ENCODE data around the gene DDX51.
A peak's percentile ranks its signal among the peaks of the same experiment; 100 is the strongest.

Gene DDX51

DNA sequence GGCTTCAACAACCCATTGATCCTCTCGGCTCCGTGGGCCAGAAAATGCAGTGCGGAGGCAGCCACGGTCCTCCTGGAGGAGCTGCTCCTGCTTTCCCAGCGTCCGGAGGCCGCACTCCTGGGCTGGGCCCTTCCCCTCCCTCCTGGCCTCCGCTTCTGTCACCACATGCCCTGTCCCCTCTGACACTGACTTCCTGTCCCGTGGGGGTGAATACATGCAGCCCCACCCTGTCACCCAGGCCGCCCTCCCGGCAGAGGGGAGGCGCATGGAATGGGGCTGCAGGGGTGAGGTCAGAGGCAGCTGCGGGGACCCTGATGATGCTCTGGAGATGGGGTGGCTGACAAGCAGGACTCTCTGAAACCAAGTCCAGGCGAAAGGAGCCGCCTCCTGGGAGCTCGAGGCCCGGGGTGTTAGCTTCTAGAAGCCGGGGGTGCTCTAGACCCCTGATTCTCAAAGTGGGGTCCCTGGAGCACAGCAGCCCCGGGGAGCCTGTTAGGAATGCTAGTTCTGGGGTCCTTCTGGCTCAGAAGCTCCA is 32.3 kb upstream of the DDX51 start:
- H3K4me3 ChIP-seq (ENCODE audit: low read depth, low read length): no peak overlapping the region

DNA sequence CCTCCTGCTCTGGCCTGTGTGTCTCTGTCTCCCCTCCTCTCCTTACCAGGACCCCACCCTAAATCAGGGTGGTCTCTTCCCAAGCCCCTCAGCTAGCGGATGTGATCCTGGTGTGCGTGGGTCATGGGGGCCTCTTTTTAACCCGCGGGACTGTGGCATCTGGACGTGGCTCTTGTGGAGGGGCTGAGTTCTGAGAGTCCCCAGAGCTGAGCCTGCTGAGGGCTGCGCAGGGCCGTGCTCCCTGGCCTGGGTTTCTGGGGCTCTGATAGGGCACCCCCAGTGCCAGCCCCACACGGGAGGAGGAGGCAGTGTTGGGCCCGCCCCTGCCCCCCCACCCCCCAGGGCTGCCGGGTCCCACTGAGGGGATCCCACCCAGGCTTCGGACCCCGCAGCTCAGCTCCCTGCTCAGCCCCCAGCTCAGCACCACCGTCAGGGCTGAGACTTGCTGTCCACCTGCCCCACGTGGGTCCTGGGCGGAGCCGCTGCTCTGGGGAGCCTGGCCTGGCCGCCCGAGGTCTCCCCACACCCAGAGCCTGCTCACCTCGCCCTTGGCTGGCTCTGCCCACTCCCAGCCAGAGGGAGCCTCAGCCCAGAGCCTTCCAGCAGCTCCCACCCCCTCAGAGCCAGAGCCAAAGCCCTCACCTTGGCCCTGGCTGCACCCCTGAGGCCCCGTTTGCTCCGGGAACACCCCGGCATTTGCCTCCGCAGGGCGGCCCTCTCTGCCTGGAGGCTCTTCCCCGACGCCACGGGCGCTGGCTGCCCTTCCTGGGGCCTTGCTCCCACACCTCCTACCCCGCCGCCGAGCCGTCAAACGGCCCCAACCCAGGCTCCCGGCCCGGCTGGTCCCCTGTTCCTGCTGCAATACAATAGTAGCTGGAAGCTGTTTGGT is 31.6 kb upstream of the DDX51 start:
- Histone ChIP-seq H3K27ac (no peak overlapping the region), H3K36me3 (no peaks in the 10 kb centered on the region), H3K27me3 (ENCODE audit: insufficient read depth, low read depth, severe bottlenecking) (no peaks in the 10 kb centered on the region), H3K4me3 (ENCODE audit: low read depth, low read length) (no peak overlapping the region), H3K9me3 (ENCODE audit: severe bottlenecking) (no peaks in the 10 kb centered on the region)
- no peak for TF ChIP-seq CTCF (IDR thresholded peaks at IDR 0.05; ENCODE audit: low read depth, low read length)
- no peak for DNase-seq

More for the DNA sequence above, 32.3 kb upstream of the DDX51 start:
- no peak for DNase-seq
- Histone ChIP-seq H3K9me3 (ENCODE audit: severe bottlenecking) (no peaks in the 10 kb centered on the region), H3K27me3 (ENCODE audit: insufficient read depth, low read depth, severe bottlenecking) (no peaks in the 10 kb centered on the region), H3K27ac (no peak overlapping the region), H3K36me3 (no peaks in the 10 kb centered on the region)
- TF ChIP-seq CTCF (IDR thresholded peaks at IDR 0.05; ENCODE audit: low read depth, low read length): no peak

DNA sequence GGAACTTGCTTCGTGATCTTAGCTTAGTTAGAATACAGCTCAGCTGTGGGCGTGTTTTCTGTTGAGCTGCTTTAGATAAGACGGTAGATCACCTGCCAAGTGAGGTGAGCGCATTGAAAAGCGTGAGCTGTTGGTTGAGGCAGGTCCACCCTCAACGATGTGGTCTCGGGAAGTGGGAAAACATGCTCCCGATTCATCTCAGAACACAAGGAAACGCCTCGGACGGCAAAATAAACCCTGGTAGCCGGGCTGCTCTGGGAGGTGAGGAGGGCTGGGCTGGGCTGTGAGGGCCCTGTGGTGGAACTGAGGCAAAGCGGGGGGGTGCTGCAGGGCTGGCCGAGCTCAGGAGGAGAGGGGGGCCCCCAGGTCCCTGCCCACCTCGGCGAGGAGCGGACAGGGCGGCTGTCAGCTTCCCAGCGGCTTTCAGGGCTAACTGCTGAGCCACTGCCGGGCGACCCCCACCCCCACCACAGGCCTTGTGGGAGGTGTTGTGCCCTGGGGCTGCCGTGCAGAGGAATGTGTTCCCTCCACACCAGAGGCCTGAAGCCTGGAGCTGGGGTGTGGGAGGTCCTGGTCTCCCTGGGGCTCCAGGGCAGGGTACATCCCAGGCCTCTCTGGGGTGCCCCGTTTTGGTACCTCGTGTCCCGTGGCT is 30.8 kb upstream of the DDX51 start:
- Histone ChIP-seq H3K27ac (no peak overlapping the region; the same call in 1 of the 2 replicates), H3K27me3 (ENCODE audit: insufficient read depth, low read depth, severe bottlenecking) (no peaks in the 10 kb centered on the region), H3K9me3 (ENCODE audit: severe bottlenecking) (no peaks in the 10 kb centered on the region), H3K36me3 (no peaks in the 10 kb centered on the region), H3K4me3 (ENCODE audit: low read depth, low read length) (no peak overlapping the region)
- no peak for TF ChIP-seq CTCF (IDR thresholded peaks at IDR 0.05; ENCODE audit: low read depth, low read length)
- peak; percentile 57 for DNase-seq

GRCh38 chr12:132174015-132174838 is 30.1 kb upstream of the DDX51 start:
- Histone ChIP-seq H3K9me3 (ENCODE audit: severe bottlenecking) (no peaks in the 10 kb centered on the region), H3K36me3 (no peaks in the 10 kb centered on the region), H3K27ac (no peak overlapping the region), H3K27me3 (ENCODE audit: insufficient read depth, low read depth, severe bottlenecking) (no peaks in the 10 kb centered on the region), H3K4me3 (ENCODE audit: low read depth, low read length) (no peak overlapping the region)
- DNase-seq: no peak
- no peak for TF ChIP-seq CTCF (IDR thresholded peaks at IDR 0.05; ENCODE audit: low read depth, low read length)

DNA sequence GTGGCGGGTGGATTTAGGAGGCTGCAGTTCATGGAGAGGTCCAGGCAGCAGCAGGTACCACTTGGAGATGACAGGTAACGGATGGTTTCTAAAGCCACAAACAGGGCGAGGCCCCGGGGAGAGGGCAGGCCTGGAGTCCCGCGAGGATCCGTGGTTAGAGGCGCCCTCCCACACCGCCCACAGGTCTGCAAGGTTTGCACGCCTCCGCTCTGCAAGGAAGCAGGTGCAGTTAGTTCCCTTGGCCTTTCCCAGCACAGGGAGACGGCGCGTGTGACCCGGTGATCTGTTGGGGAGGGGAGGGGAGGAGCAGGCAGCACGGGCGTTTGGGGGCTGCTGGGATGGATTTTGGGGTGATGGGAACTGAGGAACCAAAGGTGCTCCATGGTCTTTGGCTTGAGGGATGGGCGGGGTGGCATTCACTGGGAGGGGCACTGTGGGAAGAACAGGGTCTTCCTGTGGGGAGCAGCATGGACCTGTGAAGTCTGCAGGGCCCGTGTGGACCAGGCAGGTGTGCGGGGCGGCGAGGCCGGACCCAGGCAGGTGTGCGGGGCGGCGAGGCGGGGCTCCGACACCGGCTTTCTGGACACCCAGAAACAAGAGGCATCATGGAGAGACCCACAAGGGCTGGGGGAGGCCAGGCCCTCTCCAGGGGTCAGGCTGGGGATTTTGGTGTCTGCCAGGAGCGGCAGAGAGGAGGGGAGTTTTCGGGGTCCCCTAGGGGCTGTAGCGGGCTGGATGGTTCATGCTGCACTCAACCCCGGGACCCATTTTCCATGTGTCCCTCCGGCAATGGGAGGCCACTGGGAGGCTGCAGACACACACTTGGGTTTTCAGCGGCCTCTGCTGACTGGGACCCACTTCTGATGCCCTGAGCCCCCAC is 29.3 kb upstream of the DDX51 start:
- no peak overlapping the region for H3K27ac ChIP-seq
- DNase-seq: no peak
- H3K9me3 ChIP-seq (ENCODE audit: severe bottlenecking): no peaks in the 10 kb centered on the region
- H3K27me3 ChIP-seq (ENCODE audit: insufficient read depth, low read depth, severe bottlenecking): no peaks in the 10 kb centered on the region
- no peak for TF ChIP-seq CTCF (IDR thresholded peaks at IDR 0.05; ENCODE audit: low read depth, low read length)
- no peak overlapping the region for H3K4me3 ChIP-seq (ENCODE audit: low read depth, low read length)
- H3K36me3 ChIP-seq: no peaks in the 10 kb centered on the region
